DND-41 (cell line): ENCODE measurements around the gene ETFA.

Source experiments
- EZH2 ChIP-seq: IDR thresholded peaks from 3 replicates; pipeline ENCODE4 v1.6.1; 2012; ENCODE audit warnings: borderline replicate concordance, low read depth, mild to moderate bottlenecking, moderate library complexity, low read length, inconsistent platforms; ENCODE audit not compliant: severe bottlenecking
- TF ChIP-seq, protein P1 (sequence below): IDR thresholded peaks from 2 replicates; pipeline ENCODE4 v1.5.1; 2012; ENCODE audit warnings: borderline replicate concordance, low read length, moderate library complexity, mild to moderate bottlenecking; ENCODE audit not compliant: poor library complexity, severe bottlenecking; ENCODE audit errors: extremely low read depth

GRCh38 chr15:76179023-76179422, 132.2 kb downstream of the ETFA start:
- TF ChIP-seq, protein P1, sequence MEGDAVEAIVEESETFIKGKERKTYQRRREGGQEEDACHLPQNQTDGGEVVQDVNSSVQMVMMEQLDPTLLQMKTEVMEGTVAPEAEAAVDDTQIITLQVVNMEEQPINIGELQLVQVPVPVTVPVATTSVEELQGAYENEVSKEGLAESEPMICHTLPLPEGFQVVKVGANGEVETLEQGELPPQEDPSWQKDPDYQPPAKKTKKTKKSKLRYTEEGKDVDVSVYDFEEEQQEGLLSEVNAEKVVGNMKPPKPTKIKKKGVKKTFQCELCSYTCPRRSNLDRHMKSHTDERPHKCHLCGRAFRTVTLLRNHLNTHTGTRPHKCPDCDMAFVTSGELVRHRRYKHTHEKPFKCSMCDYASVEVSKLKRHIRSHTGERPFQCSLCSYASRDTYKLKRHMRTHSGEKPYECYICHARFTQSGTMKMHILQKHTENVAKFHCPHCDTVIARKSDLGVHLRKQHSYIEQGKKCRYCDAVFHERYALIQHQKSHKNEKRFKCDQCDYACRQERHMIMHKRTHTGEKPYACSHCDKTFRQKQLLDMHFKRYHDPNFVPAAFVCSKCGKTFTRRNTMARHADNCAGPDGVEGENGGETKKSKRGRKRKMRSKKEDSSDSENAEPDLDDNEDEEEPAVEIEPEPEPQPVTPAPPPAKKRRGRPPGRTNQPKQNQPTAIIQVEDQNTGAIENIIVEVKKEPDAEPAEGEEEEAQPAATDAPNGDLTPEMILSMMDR = no peak
- no peak for TF ChIP-seq EZH2
